ENCODE data around the gene CNTN4.
"Not testable (repeated sequence)": the region's sequence is repeated elsewhere in the genome, so short reads cannot be mapped to it uniquely, and the experiment has no call there.

The CNTN4 gene

GRCh38 chr3:2934541-2934940, 835.9 kb downstream of the CNTN4 start:
- no peak for DNase-seq

- DNase-seq: no peak
These were observed 838.4 kb downstream of the CNTN4 start for GRCh38 chr3:2937055-2937454.

- no peak for DNase-seq
These were observed 838.9 kb downstream of the CNTN4 start for GRCh38 chr3:2937592-2937991.

- DNase-seq: no peak
These were observed 840.0 kb downstream of the CNTN4 start for GRCh38 chr3:2938711-2939110.

GRCh38 chr3:2940062-2940461, 841.4 kb downstream of the CNTN4 start:
- no peak for DNase-seq

- no peak for DNase-seq
These were observed 846.0 kb downstream of the CNTN4 start for GRCh38 chr3:2944628-2945027.

GRCh38 chr3:2945121-2945520, 846.5 kb downstream of the CNTN4 start:
- no peak for DNase-seq

GRCh38 chr3:2947536-2947935, 848.9 kb downstream of the CNTN4 start:
- no peak for DNase-seq

- no peak for DNase-seq
These were observed 850.2 kb downstream of the CNTN4 start for GRCh38 chr3:2948882-2949281.

- DNase-seq: no peak
These were observed 851.5 kb downstream of the CNTN4 start for GRCh38 chr3:2950159-2950558.

- no peak for DNase-seq
These were observed 858.4 kb downstream of the CNTN4 start for GRCh38 chr3:2957115-2957514.

- DNase-seq: no peak
These were observed 859.9 kb downstream of the CNTN4 start for GRCh38 chr3:2958551-2958950.

- no peak for DNase-seq
These were observed 862.9 kb downstream of the CNTN4 start for GRCh38 chr3:2961576-2961975.

- DNase-seq: no peak
These were observed 869.2 kb downstream of the CNTN4 start for GRCh38 chr3:2967871-2968270.

- no peak for DNase-seq
These were observed 869.8 kb downstream of the CNTN4 start for GRCh38 chr3:2968475-2968874.

- no peak for DNase-seq
These were observed 877.5 kb downstream of the CNTN4 start for GRCh38 chr3:2976212-2976611.

- no peak for DNase-seq
These were observed 878.1 kb downstream of the CNTN4 start for GRCh38 chr3:2976796-2977195.

GRCh38 chr3:2978977-2979732, 880.5 kb downstream of the CNTN4 start:
- no peak for DNase-seq

GRCh38 chr3:2984005-2984830, 885.6 kb downstream of the CNTN4 start:
- DNase-seq: no peak

GRCh38 chr3:2984831-2985220, 886.2 kb downstream of the CNTN4 start:
- DNase-seq: no peak

GRCh38 chr3:2985479-2985878, 886.8 kb downstream of the CNTN4 start:
- no peak for DNase-seq

- DNase-seq: no peak
These were observed 893.9 kb downstream of the CNTN4 start for GRCh38 chr3:2992534-2992933.

GRCh38 chr3:2993130-2993529, 894.5 kb downstream of the CNTN4 start:
- DNase-seq: not testable (repeated sequence)

GRCh38 chr3:2993736-2994135, 895.1 kb downstream of the CNTN4 start:
- no peak for DNase-seq
